ENCODE results near the gene TSPEAR. TPM values are rescaled to one million over a fixed set of nuclear protein-coding genes. Genes with fewer than 3 reads are reported as not detected.

TSPEAR gene
- total RNA-seq, 1 donor = not detected

GRCh38 chr21:44571844-44572782 is 139.3 kb downstream of the TSPEAR start:
- Histone ChIP-seq H3K27ac (ENCODE audit: low read depth, low read length) (no peak overlapping the region), H3K4me2 (ENCODE audit: insufficient read depth, low read length) (no peak overlapping the region), H3K4me1 (ENCODE audit: insufficient read depth, low read length) (no peaks in the 10 kb centered on the region), H4K20me1 (ENCODE audit: insufficient read depth, low read length) (no peaks in the 10 kb centered on the region), H3K9me3 (ENCODE audit: low read depth, low read length) (peaks cover 3% of the 10 kb centered on the region), H3K27me3 (ENCODE audit: insufficient read depth, low read length) (peaks cover 14% of the 10 kb centered on the region), H3K4me3 (ENCODE audit: insufficient read depth, low read length) (no peak overlapping the region), H3K79me2 (ENCODE audit: insufficient read depth, low read length) (no peaks in the 10 kb centered on the region), H3K36me3 (ENCODE audit: insufficient read depth, low read length) (no peaks in the 10 kb centered on the region), H2AFZ (ENCODE audit: low read length) (no peak overlapping the region)
- TF ChIP-seq, protein P1, sequence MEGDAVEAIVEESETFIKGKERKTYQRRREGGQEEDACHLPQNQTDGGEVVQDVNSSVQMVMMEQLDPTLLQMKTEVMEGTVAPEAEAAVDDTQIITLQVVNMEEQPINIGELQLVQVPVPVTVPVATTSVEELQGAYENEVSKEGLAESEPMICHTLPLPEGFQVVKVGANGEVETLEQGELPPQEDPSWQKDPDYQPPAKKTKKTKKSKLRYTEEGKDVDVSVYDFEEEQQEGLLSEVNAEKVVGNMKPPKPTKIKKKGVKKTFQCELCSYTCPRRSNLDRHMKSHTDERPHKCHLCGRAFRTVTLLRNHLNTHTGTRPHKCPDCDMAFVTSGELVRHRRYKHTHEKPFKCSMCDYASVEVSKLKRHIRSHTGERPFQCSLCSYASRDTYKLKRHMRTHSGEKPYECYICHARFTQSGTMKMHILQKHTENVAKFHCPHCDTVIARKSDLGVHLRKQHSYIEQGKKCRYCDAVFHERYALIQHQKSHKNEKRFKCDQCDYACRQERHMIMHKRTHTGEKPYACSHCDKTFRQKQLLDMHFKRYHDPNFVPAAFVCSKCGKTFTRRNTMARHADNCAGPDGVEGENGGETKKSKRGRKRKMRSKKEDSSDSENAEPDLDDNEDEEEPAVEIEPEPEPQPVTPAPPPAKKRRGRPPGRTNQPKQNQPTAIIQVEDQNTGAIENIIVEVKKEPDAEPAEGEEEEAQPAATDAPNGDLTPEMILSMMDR (IDR thresholded peaks at IDR 0.05; ENCODE audit: extremely low read depth, low read depth, low read length) = no peak
- DNase-seq (ENCODE audit: insufficient read length, low spot score, missing footprints) = no peak

DNA sequence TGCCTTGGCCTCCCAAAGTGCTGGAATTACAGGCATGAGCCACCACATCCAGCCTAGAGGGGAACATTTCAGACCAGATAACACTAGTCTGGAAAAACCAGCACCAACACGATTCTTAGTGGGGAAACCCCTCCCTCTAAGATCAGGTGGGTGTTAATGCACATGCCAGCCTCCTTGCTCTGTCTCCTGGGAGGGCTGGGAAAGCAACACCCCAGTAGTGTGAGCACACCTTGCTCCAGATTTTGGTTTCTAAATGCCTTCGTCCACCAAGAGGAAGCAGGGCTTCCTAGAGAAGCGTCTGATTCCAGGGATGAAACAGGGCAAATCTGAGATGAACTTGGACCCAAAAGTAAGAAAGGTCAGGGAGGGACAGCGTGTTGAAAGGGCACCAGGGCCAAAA is 140.1 kb downstream of the TSPEAR start:
- TF ChIP-seq, protein P1 (IDR thresholded peaks at IDR 0.05; ENCODE audit: extremely low read depth, low read depth, low read length) = no peak
- no peak for DNase-seq (ENCODE audit: insufficient read length, low spot score, missing footprints)
- Histone ChIP-seq H3K27me3 (ENCODE audit: insufficient read depth, low read length) (peaks cover 14% of the 10 kb centered on the region), H3K36me3 (ENCODE audit: insufficient read depth, low read length) (no peaks in the 10 kb centered on the region), H3K79me2 (ENCODE audit: insufficient read depth, low read length) (no peaks in the 10 kb centered on the region), H3K4me2 (ENCODE audit: insufficient read depth, low read length) (no peak overlapping the region), H3K9me3 (ENCODE audit: low read depth, low read length) (peaks cover 3% of the 10 kb centered on the region), H3K4me3 (ENCODE audit: insufficient read depth, low read length) (no peak overlapping the region), H2AFZ (ENCODE audit: low read length) (no peak overlapping the region), H3K4me1 (ENCODE audit: insufficient read depth, low read length) (no peaks in the 10 kb centered on the region), H3K27ac (ENCODE audit: low read depth, low read length) (no peak overlapping the region), H4K20me1 (ENCODE audit: insufficient read depth, low read length) (no peaks in the 10 kb centered on the region)

DNA sequence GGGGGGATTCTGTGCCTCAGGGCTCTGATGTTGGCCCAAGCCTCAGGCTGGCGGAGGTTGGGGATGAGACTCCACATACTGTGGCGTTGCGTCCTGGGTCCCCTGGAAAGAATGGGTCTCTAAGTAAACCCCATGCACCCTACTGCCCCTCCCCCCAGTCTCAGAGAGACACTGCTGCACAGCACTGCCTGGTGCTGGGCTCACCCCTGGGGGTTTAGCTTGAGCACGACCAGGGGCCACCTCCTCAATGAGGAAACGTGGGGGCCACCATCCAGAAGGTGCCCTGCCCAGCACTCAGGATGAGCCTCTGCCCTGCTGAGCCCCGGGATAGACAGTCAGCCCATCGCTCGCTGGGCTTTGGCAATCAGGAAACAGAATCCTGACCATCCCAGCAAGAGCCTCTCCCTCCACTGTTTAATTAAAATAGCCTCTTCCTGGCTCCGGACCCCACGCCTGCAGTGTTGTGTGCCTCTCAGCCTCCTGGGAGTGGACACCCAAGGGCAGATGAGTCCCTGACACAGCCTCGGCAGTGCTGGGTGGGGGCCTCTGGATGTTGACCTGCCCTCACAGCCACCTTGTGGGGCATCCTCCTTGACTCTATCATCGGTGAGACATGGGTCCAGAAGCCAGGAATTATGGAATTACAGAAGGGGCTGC is 141.4 kb downstream of the TSPEAR start:
- Histone ChIP-seq H3K27ac (ENCODE audit: low read depth, low read length) (no peak overlapping the region), H2AFZ (ENCODE audit: low read length) (no peak overlapping the region), H3K9me3 (ENCODE audit: low read depth, low read length) (peaks cover 3% of the 10 kb centered on the region), H4K20me1 (ENCODE audit: insufficient read depth, low read length) (no peaks in the 10 kb centered on the region), H3K36me3 (ENCODE audit: insufficient read depth, low read length) (no peaks in the 10 kb centered on the region), H3K79me2 (ENCODE audit: insufficient read depth, low read length) (no peaks in the 10 kb centered on the region), H3K4me1 (ENCODE audit: insufficient read depth, low read length) (no peaks in the 10 kb centered on the region), H3K27me3 (ENCODE audit: insufficient read depth, low read length) (peaks cover 14% of the 10 kb centered on the region), H3K4me3 (ENCODE audit: insufficient read depth, low read length) (no peak overlapping the region), H3K4me2 (ENCODE audit: insufficient read depth, low read length) (no peak overlapping the region)
- DNase-seq (ENCODE audit: insufficient read length, low spot score, missing footprints) = no peak
- TF ChIP-seq, protein P1 (IDR thresholded peaks at IDR 0.05; ENCODE audit: extremely low read depth, low read depth, low read length) = no peak

Measured in osteoblast (primary cell).